Measurements from ENCODE around the gene NOC4L. TPM values are rescaled to one million over a fixed set of nuclear protein-coding genes. Genes with fewer than 3 reads are reported as not detected.

Gene NOC4L
- total RNA-seq, 4 donors from 2014 or later, result 5.4 to 10.2 (median 7.5) TPM

GRCh38 chr12:132133952-132134652 lies 10.2 kb upstream of the NOC4L start:
- TF ChIP-seq CTCF (IDR thresholded peaks at IDR 0.05; ENCODE audit: low read depth), result no peak

DNA sequence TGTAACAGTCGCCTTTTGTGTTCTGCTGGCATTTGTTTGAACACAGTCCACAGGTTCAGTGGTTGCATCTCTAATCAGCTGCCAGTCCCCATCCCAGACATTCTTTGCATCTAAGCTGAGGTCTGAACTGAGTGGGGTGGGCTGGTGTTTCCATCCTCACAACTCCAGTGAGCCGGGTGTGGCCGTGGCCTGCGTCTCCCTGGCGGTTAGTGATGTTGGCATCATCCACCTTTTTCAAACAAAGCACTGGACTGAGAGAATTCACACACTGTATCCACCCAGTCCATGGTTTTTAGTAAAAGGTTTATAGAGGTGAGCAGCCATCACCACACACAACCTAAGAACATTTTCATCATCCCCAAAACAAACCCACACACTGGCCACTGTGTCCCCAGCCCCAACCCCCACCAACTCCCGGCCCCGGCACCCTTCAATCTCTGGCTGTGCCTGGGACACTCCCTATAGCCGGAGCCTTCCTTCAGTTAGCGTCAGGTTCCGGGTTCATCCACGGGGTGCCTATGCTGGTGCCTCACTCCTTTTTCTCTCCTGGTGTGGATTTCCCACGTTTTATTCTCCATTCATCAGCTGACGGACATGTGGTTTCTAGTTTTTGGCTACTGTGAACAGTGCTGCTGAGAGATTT lies 6.7 kb upstream of the NOC4L start:
- no peak for TF ChIP-seq CTCF (IDR thresholded peaks at IDR 0.05; ENCODE audit: low read depth)

DNA sequence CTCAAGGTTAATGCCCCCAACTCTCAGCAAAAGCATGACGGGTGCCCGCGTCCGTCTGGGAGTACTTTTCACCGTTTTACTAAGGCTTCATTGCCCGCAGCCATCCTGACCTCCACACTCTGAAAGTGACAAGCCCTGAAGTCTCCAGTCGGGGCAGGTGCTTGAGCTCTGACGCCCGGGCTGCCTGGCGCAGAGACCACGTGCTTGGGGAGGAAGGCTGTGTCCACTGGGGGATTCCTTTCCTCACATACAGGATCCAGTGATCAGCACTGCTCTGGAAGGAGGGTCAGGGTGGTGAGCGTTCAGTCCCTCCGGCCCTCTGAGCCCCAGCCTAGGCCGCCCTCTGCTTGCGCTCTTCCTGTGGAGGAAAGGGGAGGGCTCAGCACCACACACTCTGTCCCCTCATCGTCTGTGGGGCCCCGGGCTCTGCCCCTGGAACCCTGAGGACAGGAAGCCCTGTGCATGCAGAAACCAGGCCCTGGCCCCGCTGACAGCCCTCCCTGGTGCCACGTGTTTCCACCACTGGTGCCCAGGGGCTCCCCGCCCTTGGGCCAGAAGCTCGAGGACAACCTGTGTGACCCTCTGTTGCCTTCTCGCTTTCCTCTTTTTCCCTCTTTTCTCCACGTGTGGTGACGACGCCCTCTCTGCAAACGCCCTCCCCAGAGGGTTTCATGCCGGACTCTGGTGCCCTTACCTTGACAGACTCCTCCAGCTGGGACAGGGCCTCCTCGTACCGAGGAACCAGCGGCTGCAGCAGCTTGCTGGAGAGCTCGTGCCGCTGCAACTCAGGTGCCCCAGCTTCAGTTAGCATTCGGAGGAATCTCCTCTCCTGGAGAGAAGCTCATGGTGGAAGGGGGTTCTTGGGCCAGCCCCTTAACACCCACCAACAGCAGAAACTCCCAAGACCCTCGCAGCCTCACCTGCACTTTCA lies 5.1 kb upstream of the NOC4L start:
- no peak for TF ChIP-seq CTCF (IDR thresholded peaks at IDR 0.05; ENCODE audit: low read depth)

- no peak for TF ChIP-seq CTCF (IDR thresholded peaks at IDR 0.05; ENCODE audit: low read depth)
Observed at GRCh38 chr12:132139912-132140311, 4.3 kb upstream of the NOC4L start.

GRCh38 chr12:132140501-132140900 lies 3.8 kb upstream of the NOC4L start:
- no peak for TF ChIP-seq CTCF (IDR thresholded peaks at IDR 0.05; ENCODE audit: low read depth)

GRCh38 chr12:132140918-132141841 lies 3.1 kb upstream of the NOC4L start:
- TF ChIP-seq CTCF (IDR thresholded peaks at IDR 0.05; ENCODE audit: low read depth), result no peak
